ENCODE data around the gene RYR2.

- no peak for TF ChIP-seq CTCF (conservative IDR thresholded peaks at IDR 0.05; ENCODE audit: low read depth, low read length)
- no peak for TF ChIP-seq EZH2 (IDR thresholded peaks at IDR 0.05; ENCODE audit: borderline replicate concordance, low read depth, low read length, poor library complexity, severe bottlenecking)
These were observed 659.5 kb downstream of the RYR2 start for GRCh38 chr1:237701534-237701933.

Data from A673 (cell line).